Stimulated activated CD4-positive, alpha-beta T cell treated with anti-CD3 and anti-CD28 coated beads, Interleukin-15, amount 100 ng/mL, for 24 hours (primary cell): ENCODE results near the gene TSPAN4.

ENCODE experiments used
- DNase-seq: peaks from one replicate; pipeline ENCODE4 v3.0.0-alpha.2; 2020

The TSPAN4 gene

DNA sequence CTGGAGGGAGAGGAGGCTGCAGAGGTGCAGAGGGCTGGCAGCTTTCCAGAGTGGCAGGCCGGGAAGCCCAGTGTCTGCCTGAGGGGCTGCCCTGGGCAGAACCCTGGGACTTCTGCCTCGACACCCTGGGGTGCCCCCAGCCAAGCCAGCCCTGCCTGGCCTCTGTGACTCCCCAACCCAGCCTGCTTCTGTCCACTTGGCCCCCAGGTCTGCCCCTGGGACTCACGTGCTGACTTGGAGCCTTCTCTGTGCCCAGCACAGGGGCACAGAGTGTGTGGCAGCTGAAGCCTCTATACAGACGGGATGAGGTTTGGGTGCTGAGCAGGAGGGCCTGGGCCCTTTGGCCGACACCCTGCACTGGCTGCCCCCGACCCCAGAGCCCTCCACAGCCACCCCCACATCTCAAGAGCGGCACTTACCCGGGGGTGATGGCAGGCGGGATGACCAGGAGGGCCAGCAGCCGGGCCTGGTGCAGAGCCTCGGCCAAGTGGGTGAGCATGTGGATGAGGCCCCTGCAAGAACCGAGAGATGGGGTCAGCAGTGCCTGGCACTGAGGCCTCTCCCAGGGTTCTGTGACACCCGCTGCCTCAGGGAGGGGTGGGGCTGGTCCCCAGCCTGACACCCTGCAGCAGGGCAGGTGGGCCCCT is 50.5 kb downstream of the TSPAN4 start:
- no peak for DNase-seq

DNA sequence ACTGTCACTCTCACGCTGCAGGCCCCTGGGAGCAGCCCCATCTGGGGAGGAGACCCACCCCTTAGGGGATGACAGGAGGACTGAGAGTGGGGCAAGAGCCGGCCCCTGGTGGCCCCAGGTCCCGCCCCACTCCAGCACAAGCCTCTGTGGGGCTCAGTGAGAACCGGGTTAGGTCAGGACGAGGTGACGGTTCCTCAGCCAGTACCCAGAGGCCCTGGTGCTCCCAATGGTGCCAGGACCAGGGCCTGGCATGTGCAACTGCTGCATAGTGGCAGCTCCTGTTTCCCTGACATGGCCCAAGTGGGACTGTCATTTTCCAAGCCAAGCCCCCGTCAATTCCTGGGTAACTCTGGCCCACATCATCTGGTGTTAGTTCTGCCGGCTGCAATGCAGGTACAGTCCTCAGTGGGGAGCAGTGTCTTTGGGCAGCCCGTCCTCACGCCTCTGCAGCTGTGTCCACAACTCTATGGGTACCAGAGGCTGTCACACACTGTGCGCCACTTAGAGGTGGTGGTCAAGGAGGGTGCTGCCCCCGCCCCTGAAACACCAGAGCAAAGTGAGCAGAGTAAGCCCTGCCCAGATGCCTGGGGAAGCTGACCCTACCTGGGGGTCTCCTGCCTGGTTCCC is 52.0 kb downstream of the TSPAN4 start:
- no peak for DNase-seq

DNA sequence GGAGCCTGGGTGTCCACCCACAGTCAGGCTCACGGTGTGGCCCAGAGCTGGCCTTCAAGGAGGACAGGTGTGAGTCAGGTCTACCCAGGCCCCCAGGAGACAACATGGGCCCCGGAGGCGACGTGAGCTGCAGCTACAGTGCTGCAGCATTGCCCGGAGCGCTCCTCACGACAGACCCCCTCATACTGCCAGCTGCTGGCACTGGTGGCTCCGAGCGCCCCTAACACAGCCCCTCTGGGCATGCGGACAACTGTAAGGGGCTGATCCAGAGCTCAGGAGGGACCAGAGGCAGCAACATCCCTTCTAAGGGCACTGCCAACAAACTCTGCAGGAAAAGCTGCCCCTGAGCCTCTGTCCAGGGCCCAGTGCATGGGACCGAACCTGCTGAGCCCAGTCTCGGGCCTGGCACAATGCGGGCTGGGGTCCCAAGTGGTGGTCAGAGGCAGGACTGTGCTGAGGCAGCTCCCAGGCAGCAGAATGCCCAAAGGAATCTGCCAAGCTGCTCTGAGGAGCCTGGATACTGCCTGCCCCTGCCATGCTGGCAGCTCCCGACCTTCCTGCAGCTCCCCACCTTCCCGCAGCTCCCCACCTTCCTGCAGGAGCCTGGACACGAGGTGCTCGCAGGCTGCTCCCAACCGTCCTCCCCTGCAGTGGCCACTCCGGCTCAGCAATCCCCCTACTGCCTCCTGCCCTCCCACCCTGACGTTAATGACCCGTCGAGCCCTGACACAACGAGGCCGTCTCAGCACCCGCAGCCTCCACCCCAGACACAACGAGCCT is 52.9 kb downstream of the TSPAN4 start:
- no peak for DNase-seq

DNA sequence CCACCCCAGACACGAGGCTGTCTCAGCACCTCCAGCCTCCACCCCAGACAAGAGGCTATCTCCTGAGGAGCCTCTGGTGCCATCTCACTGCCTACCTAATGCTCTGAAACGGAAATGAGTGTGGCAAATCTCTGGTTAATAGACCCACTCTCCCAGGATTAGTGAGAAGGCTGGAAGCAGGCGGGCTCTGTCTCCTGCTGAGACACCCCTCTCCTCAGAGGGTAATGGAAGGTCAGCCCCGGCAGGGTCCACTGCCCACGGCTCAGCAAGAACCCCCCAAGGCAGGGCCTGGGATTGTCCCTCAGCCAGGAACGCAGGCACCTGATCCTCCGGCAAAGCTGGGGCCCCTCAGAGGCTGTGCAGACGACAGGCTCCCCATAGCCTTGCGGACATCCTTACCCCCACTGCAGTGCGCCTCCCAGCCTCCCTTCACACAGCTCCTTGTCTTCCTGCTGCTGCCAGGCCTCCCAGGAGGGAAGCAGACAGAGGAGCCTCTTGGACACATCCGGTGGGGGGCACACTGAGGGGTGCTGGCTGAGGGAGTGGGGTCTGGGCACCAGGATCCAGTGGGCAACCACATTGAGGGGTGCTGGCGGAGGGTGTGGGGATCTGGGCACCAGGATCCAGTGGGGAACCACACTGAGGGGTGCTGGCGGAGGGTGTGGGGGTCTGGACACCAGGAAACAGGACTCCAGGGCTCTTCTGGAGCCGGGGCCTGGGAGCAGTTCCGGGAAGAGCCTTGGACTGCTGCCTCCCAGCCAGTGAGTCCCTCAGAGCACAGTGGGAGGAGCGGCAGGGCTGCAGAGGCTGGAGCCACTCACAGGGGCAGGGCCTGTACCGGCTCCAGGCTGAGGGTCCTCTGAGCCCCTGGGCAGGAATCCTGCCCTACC is 54.8 kb downstream of the TSPAN4 start:
- DNase-seq: no peak

DNA sequence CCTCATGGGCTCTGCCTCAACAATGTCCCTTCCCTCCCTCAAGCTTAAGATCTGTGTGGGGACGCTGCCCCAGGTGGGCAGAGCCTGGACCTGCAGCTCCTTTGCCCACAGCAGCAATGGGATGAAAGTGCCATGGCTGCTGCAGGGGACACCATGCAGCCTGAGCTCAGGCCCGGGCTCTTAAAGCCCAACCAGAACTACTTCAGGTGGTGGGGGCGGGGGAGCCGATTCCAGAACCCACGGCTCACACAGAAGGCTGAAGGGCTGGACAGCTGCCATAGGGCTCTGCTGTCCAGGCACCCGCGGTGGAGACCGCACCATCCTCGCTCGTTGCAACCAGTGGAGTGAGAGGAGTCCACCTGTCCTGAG is 55.5 kb downstream of the TSPAN4 start:
- no peak for DNase-seq

DNA sequence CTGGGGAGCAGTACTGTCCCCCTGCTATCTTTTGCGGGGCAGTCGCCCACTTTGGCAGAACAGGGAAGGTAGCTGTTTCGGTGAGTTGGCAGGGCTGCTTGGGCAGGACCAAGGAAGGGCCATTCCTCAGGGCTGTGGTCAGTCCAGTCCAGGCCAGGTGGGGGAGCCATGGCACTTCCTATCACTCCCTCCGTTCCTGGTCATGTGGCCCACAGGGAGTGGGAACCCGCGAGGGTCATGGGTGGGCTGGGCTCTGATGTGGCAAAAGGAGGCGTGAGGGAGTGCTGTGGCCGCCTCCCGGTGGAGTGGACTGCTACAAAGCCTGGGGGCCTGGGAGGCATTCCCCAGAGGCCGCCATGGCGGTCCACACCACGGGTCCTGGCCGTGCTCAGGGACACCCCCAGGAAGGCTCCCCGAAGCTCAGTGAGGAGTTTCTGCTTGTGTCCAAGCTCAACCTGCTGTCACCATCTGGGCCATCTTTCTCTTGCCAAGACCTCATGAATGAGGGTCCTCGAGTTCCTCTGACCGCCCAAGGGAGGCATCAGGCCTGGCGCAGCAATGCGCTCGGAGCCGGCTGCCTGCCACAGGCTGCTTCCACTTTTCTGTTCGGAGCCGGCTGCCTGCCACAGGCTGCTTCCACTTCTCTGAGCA is 56.0 kb downstream of the TSPAN4 start:
- no peak for DNase-seq

DNA sequence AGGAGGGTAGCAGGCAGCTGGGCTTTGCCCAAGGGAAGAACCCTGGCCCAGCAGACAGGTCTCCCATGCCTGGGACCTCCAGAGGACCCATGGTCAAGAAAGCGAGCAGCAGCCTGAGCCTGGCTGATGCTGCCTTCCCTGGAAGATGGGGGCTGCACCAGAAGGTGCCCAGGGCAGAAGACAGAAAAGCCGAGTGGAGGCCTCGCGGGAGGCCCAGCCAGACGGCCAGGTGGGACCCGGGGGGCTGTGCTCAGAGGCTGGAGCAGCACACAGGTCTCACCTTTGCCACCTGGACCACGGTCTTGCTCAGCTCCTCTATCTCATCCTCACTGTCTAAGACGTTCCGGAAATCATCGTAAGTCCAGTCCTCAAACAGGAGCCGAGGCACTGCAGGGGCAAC is 57.1 kb downstream of the TSPAN4 start:
- DNase-seq: no peak

DNA sequence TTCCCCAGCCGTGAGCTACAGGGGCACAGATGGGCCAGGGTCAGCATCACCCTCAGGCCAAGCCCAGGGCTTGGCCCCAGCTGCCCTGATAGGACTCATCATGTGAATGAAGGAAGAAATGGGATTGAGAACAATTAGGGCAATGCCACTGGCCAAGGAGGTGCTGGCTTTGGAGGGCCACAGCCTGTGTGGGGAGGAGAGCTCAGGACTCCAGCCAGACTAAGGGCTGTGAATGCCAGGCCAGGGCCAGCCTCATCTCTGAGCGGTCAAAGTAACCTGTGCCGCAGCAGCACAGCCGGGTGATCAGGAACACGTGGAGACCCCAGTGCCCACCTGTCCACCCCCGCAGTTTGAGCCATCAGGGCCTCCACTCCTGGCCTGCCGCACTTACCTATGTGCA is 57.9 kb downstream of the TSPAN4 start:
- no peak for DNase-seq

DNA sequence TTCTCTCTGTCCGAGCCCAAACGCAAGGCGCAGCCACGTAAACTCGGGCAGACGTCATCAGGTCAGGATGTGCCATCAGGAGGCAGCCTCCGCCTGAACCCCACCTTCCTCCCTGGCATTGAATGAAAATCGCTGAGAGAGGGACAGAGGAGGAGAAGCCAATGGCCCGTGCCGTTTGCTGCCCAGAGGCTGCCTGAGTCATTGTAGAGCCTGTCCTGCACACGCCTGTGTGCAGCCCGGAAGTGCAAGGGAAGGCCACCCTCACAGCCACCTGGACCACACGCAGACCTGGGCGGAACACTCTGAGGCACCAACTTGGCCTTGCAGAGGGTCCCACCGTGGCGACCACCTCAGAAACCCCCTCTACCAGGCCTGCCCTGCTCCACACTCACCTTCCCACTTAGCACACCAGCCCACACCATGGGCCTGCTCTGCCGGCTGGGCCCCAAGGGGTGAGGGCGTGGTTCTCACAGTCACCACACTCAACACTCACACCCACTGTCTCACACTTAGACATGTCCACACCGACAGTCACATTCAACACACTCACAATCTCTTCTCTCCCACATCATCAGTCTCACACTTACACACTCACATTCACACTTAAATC is 58.9 kb downstream of the TSPAN4 start:
- no peak for DNase-seq

DNA sequence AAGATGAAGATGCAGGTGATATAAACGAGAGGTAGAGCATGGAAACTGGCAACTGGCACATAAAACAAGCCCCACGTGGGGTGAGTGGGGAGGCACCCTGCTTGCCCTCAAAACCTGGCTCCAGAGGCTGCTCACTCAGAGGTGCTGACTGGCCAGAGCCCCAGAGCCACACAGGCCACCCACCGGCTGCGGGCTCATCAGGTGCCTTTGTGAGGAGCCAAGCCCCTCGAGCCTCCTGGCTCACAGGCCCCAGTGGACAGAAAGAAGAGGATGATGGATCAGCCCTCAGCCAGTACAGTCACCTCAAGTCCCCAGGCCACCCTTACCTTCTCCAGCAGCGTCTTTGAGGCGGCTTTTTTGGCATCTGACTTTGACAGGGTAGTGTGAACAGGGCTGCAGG is 61.7 kb downstream of the TSPAN4 start:
- no peak for DNase-seq

DNA sequence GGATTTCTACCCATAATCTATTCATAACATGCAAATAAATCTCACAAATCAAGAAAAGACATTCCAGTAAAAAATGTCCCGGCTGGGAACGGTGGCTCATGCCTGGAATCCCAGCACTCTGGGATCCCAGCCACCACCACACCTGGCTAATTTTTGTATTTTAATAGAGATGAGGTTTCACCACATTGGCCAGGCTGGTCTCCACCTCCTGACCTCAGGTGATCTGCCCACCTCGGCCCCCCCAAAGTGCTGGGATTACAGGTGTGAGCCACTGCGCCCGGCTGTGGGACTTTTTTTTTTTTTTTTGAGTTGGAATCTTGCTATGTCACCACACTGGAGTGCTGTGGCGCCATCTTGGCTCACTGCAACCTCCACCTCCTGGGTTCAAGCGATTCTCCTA is 63.3 kb downstream of the TSPAN4 start:
- no peak for DNase-seq

DNA sequence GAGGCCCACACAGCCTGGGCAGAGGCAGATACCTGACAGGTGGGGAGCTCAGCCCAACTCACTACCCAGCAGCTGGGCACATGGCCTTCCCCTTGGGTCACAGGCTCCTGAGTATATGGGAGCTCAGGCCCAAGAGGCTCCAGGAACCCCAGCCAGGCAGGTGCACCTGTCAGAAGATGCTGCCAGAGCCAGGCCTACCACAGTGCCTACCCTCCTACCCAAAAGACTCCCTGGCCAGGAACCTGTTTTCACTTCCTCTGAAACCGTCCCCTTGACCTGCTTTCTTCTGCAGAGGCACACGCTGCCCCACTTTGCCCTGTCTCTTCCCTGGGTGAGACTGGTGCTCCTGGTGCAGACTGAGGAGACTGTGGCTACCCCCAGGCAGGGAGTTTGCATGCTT is 65.0 kb downstream of the TSPAN4 start:
- DNase-seq: no peak

DNA sequence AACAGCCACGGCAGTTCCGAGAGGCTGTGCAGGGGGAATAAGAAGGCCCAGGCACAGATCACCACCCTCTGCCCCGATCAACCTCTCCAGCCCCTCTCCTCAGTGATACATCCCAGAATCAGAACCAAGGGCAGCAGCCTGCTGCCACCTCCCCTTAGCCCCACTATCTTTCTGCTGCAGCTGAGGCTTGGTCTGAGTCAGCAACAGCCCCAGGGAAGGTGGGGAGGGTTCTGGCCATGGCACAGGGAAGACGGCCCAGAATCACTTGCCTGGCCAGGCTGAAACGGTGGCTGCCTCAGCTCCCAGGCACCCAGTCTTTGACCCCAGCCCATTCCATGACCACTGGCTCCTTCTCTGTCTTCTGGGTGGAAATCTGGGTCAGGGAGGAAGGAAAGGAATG is 65.6 kb downstream of the TSPAN4 start:
- no peak for DNase-seq

DNA sequence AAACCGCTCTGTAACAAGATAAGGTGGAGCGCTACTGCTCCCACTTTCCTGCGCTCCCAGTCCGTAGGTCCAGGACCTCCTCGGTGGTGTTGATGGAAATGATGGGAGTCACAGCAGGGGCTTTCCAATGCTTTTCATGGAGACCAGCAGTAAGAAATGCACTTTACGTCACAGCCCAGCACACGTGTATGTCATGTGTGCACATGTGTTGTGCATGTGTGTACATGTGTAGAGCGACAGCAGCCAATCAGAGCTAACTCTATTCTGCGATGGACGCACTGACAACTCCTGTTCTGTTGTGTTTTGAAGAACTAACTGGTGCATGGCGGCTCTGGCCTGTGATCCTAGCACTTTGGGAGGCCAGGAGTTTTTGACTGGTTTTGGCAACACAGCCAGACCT is 66.8 kb downstream of the TSPAN4 start:
- DNase-seq: no peak

DNA sequence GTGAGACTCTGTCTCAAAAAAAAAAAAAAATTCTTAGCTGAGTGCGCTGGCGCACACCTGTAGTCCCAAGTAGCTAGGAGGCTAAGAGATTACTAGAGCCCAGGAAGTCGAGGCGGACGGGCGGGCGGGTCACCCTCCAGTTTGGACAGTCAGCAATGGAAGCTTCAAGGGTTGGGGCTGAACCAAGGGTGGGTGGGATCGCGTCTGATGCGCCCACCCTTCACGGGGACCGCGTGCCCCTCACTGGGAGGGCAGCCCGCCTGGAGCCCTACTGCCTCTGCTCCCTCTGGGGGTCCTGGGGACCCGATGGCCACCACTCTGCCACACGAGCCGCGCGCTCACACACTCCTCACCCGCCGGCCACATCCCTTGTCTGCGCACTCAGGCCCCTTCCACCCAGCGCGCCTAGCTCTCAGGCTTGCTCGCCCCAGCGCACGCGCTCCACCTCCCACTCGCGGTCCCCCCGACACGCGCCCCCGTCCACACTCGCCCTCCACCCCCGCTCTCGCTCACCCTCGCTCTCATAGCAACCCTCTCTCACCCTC is 67.5 kb downstream of the TSPAN4 start:
- no peak for DNase-seq

DNA sequence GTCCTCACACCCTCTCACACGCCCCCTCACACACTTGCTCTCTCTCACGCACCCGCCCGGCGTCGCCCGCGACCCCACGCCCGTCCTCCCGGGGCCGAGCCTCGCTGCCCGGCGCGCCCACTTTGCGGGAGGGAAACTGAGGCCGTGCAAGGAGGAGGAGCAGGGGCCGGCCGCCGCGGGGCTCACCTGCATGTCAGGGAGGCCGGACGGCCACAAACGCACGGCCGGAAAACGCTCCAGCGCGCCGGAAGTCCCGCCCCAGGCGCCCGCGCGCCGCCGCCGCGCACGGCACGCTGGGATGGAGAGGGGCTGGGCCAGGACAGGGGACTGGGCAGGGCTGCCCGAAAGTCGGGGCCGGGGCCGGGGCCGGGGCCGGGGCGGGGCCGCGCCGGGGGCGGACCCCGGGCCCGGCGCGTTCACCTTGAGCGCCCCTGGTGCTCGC is 68.0 kb downstream of the TSPAN4 start, which contains the start of gene CHID1:
TSS of gene CHID1 (minus strand) at position 222 of the 442 bp plus-strand sequence. CDS start 5,994 bp downstream, outside the sequence.
- DNase-seq: peak; percentile 91

DNA sequence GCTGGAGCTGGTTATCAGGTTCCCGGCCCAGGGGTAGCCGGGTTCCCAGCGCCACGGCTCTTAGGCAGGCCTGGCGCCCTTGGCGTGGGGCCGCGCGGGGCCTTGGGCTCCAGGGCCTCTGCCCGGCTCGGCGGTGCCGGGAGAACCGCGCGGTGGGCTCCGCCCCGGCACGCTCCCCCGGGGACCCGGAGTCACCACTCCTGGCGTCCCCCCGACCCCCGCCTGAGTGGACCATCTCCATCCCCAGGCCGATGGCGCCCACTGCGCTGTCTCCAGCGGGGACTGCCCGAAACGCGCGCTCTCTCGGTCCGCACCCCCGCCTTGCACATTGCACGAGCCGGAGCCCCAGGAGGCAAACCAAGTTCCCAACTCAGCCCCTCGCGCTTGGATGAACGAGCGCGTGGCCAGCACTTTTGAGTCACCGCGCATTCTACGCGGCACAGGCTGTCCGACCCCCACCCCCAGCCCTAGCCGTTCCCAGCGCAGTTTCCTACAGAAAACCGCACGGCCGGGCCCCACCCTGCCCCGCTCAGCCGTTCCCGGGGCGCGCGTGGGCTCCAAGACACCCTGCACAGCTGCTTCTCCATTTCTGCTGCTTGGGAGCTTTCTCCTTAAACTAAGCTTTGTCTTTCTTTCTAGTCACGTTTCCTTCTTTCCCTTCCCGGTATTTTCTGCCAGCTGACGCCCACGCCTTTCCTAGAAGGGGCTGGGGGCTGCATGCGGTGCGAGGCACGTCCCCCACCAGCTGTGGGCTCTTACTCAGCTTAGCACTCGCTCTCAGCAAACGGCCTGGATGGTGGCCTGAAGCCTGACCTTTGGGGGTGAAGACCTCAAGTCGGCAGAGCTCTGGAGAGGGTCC is 68.6 kb downstream of the TSPAN4 start:
- peak; percentile 64 for DNase-seq

DNA sequence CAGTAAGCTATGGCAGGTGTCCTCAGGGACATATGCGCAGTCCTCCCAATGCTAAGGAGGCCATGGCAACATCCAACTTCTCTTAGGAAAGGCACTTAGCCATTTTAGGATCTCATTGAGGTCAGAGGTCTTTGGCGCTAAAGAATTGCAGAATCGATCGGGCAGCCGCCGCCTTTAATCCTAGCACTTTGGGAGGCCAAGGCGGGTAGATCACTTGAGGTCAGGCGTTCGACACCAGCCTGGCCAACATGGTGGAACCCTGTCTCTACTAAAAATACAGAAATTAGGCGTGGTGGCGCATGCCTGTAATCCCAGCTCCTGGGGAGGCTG is 69.2 kb downstream of the TSPAN4 start:
- DNase-seq: no peak

DNA sequence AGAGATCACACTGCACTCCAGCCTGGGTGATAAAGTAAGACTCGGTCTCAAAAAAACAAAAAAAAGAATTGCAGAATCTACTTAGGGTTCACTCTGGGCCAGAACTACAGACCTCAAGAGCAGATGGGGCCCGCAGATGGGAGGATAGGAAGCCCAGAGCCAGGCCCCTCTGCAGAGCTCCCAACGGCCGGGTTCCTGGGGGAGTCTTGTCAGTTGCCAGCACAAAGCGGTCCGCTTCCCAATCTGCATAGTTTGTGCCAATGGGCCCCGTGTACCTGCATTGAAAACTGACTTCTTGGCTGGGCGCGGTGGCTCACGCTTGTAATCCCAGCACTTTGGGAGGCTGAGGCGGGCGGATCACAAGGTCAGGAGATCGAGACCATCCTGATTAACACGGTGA is 69.6 kb downstream of the TSPAN4 start:
- no peak for DNase-seq

DNA sequence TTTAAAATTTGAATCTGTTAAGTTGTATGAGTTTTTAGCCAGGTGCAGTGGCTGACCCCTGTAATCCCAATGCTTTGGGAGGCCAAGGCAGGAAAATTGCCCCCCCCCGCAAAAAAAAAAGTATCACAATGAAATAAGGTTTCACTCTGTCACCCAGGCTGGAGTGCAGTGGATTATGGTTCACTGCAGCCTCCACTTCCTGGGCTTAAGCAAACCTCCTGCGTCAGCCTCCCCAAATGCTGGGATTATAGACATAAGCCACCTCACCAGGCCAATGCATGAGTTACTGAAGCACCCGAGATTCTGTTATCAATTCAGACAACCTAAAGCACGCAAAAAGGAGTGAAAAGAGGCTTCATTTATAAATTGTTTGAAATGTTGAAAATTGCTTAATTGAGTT is 70.4 kb downstream of the TSPAN4 start:
- no peak for DNase-seq

DNA sequence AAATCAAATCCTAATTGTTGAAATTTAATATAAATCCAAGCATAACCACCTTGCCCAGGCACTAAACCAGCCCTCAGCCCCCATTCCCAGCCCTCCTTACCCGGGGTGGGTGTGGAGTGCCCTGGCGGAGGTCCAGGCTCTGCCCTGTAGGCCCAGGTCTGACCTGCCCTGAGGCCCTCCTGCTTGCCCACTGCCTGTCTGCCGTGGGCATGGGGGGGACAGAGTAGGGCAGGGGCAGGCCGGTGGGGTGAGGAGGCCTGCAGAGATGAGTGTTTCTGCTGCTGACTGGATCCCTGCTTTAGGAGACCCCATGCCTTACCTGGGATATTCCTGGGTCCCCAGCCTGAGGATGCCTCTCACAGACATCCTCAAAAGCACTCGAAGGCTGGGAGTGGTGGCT is 71.6 kb downstream of the TSPAN4 start:
- no peak for DNase-seq
